ENCODE measurements around the gene MLLT3. TPM values are rescaled to one million over a fixed set of nuclear protein-coding genes. Genes with fewer than 3 reads are reported as not detected.

MLLT3 gene
- total and polyA plus RNA-seq, 2 of the 13 experiments (the other 11 are each of a cell fraction or from before 2014, with no cell fraction given): 12.3 to 12.6 TPM

- DNase-seq (ENCODE audit: low spot score) (no peak), ATAC-seq (no peak), FAIRE-seq (no peak)
- Histone ChIP-seq H3K4me1 (ENCODE audit: insufficient read depth, low read length) (no peaks in the 10 kb centered on the region), H3K27me3 (ENCODE audit: control insufficient read depth in 1 of 2, insufficient read depth in 2 of 2, low read length in 2 of 2) (no peaks in the 10 kb centered on the region; a peak in 1 of 5 replicates), H2AFZ (ENCODE audit: low read length) (no peak overlapping the region), H3K36me3 (replicated peaks in 1 of 2; ENCODE audit: control insufficient read depth in 1 of 2, insufficient read depth in 2 of 2, low read length in 2 of 2) (no peaks in the 10 kb centered on the region), H4K20me1 (ENCODE audit: insufficient read depth, low read length) (no peaks in the 10 kb centered on the region), H3K9me3 (ENCODE audit: low read length) (no peaks in the 10 kb centered on the region), H3K27ac (ENCODE audit: extremely low read length, insufficient read depth, low read length) (no peak overlapping the region), H3K79me2 (ENCODE audit: insufficient read depth, low read length) (no peaks in the 10 kb centered on the region), H3K9ac (ENCODE audit: insufficient read depth, low read depth, low read length) (no peak overlapping the region), H3K4me3 (replicated peaks in 1 of 3; ENCODE audit: insufficient read depth in 1 of 3, low read depth in 2 of 3, low read length in 3 of 3) (no peak overlapping the region), H3K4me2 (ENCODE audit: low read depth, low read length) (peak overlapping the region; percentile 34; the same call in 1 of the 2 replicates)
- intact Hi-C loops (cut with micrococcal nuclease; ENCODE audit: unreplicated experiment) (no loop called here), in situ Hi-C loops (cut with HindIII; ENCODE audit: extremely low pct_ligation_motif_present, low pct_unique_long_range_greater_than_20kb) (no loop called here)
- POLR2A ChIA-PET: no interaction called here
- CTCF ChIA-PET (ENCODE audit: low intra/inter-chr PET ratio, low total read pairs): no interaction called here
- 5% methylated on average over 8 of the region's 8 CpGs for WGBS (ENCODE audit: low lambda C conversion rate)
- no TSS peak for BruUV-seq (replicated peaks)
- TF ChIP-seq, protein P1, sequence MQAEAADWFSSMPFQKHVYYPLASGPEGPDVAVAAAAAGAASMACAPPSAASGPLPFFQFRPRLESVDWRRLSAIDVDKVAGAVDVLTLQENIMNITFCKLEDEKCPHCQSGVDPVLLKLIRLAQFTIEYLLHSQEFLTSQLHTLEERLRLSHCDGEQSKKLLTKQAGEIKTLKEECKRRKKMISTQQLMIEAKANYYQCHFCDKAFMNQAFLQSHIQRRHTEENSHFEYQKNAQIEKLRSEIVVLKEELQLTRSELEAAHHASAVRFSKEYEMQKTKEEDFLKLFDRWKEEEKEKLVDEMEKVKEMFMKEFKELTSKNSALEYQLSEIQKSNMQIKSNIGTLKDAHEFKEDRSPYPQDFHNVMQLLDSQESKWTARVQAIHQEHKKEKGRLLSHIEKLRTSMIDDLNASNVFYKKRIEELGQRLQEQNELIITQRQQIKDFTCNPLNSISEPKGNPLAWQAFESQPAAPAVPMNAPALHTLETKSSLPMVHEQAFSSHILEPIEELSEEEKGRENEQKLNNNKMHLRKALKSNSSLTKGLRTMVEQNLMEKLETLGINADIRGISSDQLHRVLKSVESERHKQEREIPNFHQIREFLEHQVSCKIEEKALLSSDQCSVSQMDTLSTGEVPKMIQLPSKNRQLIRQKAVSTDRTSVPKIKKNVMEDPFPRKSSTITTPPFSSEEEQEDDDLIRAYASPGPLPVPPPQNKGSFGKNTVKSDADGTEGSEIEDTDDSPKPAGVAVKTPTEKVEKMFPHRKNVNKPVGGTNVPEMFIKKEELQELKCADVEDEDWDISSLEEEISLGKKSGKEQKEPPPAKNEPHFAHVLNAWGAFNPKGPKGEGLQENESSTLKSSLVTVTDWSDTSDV (CRISPR knock-in tag; IDR thresholded peaks at IDR 0.05): no peak
- TF ChIP-seq SSRP1 (CRISPR knock-in tag; IDR thresholded peaks at IDR 0.05) (no peak), ZNF33A (CRISPR knock-in tag; IDR thresholded peaks at IDR 0.05; ENCODE audit: borderline replicate concordance) (no peak), HBP1 (CRISPR knock-in tag; IDR thresholded peaks at IDR 0.05; ENCODE audit: low read depth) (no peak), TERF1 (CRISPR knock-in tag; IDR thresholded peaks at IDR 0.05) (no peak), PHF5A (CRISPR knock-in tag; IDR thresholded peaks at IDR 0.05; ENCODE audit: low read depth, unreplicated experiment) (no peak), ARID2 (CRISPR knock-in tag; IDR thresholded peaks at IDR 0.05; ENCODE audit: borderline replicate concordance) (no peak), ZNF704 (CRISPR knock-in tag; IDR thresholded peaks at IDR 0.05; ENCODE audit: borderline replicate concordance) (no peak), ZSCAN25 (CRISPR knock-in tag; IDR thresholded peaks at IDR 0.05) (no peak), ZNF256 (CRISPR knock-in tag; conservative IDR thresholded peaks at IDR 0.05) (no peak), ATF3 (CRISPR knock-in tag; IDR thresholded peaks at IDR 0.05) (no peak), ZBTB25 (CRISPR knock-in tag; IDR thresholded peaks at IDR 0.05) (no peak)
- TF ChIP-seq, protein P2, sequence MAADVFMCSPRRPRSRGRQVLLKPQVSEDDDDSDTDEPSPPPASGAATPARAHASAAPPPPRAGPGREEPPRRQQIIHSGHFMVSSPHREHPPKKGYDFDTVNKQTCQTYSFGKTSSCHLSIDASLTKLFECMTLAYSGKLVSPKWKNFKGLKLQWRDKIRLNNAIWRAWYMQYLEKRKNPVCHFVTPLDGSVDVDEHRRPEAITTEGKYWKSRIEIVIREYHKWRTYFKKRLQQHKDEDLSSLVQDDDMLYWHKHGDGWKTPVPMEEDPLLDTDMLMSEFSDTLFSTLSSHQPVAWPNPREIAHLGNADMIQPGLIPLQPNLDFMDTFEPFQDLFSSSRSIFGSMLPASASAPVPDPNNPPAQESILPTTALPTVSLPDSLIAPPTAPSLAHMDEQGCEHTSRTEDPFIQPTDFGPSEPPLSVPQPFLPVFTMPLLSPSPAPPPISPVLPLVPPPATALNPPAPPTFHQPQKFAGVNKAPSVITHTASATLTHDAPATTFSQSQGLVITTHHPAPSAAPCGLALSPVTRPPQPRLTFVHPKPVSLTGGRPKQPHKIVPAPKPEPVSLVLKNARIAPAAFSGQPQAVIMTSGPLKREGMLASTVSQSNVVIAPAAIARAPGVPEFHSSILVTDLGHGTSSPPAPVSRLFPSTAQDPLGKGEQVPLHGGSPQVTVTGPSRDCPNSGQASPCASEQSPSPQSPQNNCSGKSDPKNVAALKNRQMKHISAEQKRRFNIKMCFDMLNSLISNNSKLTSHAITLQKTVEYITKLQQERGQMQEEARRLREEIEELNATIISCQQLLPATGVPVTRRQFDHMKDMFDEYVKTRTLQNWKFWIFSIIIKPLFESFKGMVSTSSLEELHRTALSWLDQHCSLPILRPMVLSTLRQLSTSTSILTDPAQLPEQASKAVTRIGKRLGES (CRISPR knock-in tag; IDR thresholded peaks at IDR 0.05; ENCODE audit: borderline replicate concordance): no peak
Observed at GRCh38 chr9:20319241-20319640, 303.1 kb downstream of the MLLT3 start.

Data from HepG2 (cell line).